Upper lobe of right lung (tissue), 1 donor: ENCODE data around the gene FKBP2. TPM values are rescaled to one million over a fixed set of nuclear protein-coding genes. Genes with fewer than 3 reads are reported as not detected.

Source experiments
- ATAC-seq: fragments of 200-7000 bp; cut with Tn5 transposase; one replicate; pipeline ENCODE4 v1.9.1; 2020; ENCODE audit warnings: mild to moderate bottlenecking, moderate library complexity
- DNase-seq: peaks from one replicate; pipeline ENCODE4 v3.0.0-alpha.2; 2020
- H3K27ac ChIP-seq: fragments of 200-600 bp; one replicate; pipeline ENCODE4 v1.8.0; 2022
- H3K27me3 ChIP-seq: fragments of 200-600 bp; one replicate; pipeline ENCODE4 v1.8.0; 2022; ENCODE audit warnings: mild to moderate bottlenecking
- H3K36me3 ChIP-seq: fragments of 200-600 bp; one replicate; pipeline ENCODE4 v1.8.0; 2022
- H3K4me1 ChIP-seq: fragments of 200-600 bp; one replicate; pipeline ENCODE4 v1.8.0; 2022
- H3K4me3 ChIP-seq: fragments of 200-600 bp; one replicate; pipeline ENCODE4 v1.8.0; 2022; ENCODE audit warnings: mild to moderate bottlenecking
- H3K9me3 ChIP-seq: fragments of 200-600 bp; one replicate; pipeline ENCODE4 v1.8.0; 2022
- CTCF ChIP-seq: fragments of 200-600 bp; IDR thresholded peaks from one replicate; pipeline ENCODE4 v1.8.0; 2022; ENCODE audit warnings: antibody characterized with exemption
- intact Hi-C: fragments of 100-400 bp; cut with DNase I; formaldehyde crosslinking; loops from one replicate; pipeline ENCODE4 v1.11.0; 2022
- long read RNA-seq: library from polyadenylated mRNA; unstranded; transcript quantifications from one replicate; pipeline ENCODE4 v2.0.0, GENCODE V29; 2021
- total RNA-seq: library from RNA; stranded (reverse); fragmentation: NEBNext Ultra II Directional; extraction: Animal tissue kit (Norgen Biotek cat#: 25700); gene quantifications from one replicate; pipeline ENCODE4 v1.2.1, GENCODE V29; 2021
- donor health status: DM: no; HTN: yes; CAD: no; lungs with severe emphysema.

The FKBP2 gene
- total RNA-seq, result 53.9 TPM
- long read RNA-seq, transcript FKBP2-201 (6 exons, 657 nt), result major isoform, 30 of 58 reads
- long read RNA-seq, transcript FKBP2-202 (6 exons, 1,002 nt), result minor isoform, 11 of 58 reads
- long read RNA-seq, partial matches to known transcripts, result 10 of 58 reads
- long read RNA-seq, other reads (novel, unspliced or antisense), result 7 of 58 reads

- DNase-seq (peak; percentile 99), ATAC-seq (peak; percentile 80)
- Histone ChIP-seq H3K4me1 (peaks cover 41% of the 10 kb centered on the region), H3K27me3 (no peaks in the 10 kb centered on the region), H3K36me3 (peaks cover 28% of the 10 kb centered on the region), H3K27ac (peak within 1 kb of the TSS; percentile 98), H3K4me3 (peak within 1 kb of the TSS; percentile 94), H3K9me3 (no peaks in the 10 kb centered on the region)
- no peak for TF ChIP-seq CTCF
- intact Hi-C loops, result no loop called here
These were observed at the start of gene FKBP2 for GRCh38 chr11:64240435-64241240. Gene FKBP2, plus strand, starts transcription at chr11:64241095. Its CDS starts 1,293 bp downstream, at chr11:64242388.

GRCh38 chr11:64192434-64192833, 48.5 kb upstream of the FKBP2 start:
- no peaks in the 10 kb centered on the region for H3K27me3 ChIP-seq
- no peak overlapping the region for H3K4me3 ChIP-seq
- no peak overlapping the region for H3K27ac ChIP-seq
- peaks cover 62% of the 10 kb centered on the region for H3K36me3 ChIP-seq
- peak; percentile 92 for ATAC-seq
- intact Hi-C loops, result no loop called here
- no peaks in the 10 kb centered on the region for H3K9me3 ChIP-seq
- DNase-seq, result no peak
- H3K4me1 ChIP-seq, result peaks cover 10% of the 10 kb centered on the region
- no peak for TF ChIP-seq CTCF

- Histone ChIP-seq H3K27me3 (no peaks in the 10 kb centered on the region), H3K4me3 (no peak overlapping the region), H3K36me3 (peaks cover 93% of the 10 kb centered on the region), H3K9me3 (no peaks in the 10 kb centered on the region), H3K27ac (no peak overlapping the region), H3K4me1 (no peaks in the 10 kb centered on the region)
- no peak for DNase-seq
- no peak for TF ChIP-seq CTCF
- no peak for ATAC-seq
- intact Hi-C loops, result no loop called here
These were observed 44.3 kb upstream of the FKBP2 start for GRCh38 chr11:64196626-64197025.

GRCh38 chr11:64198511-64198910, 42.4 kb upstream of the FKBP2 start:
- Histone ChIP-seq H3K4me3 (no peak overlapping the region), H3K36me3 (peaks cover 100% of the 10 kb centered on the region), H3K27me3 (no peaks in the 10 kb centered on the region), H3K27ac (no peak overlapping the region), H3K4me1 (no peaks in the 10 kb centered on the region), H3K9me3 (no peaks in the 10 kb centered on the region)
- DNase-seq, result no peak
- no peak for ATAC-seq
- intact Hi-C loops, result no loop called here
- no peak for TF ChIP-seq CTCF

GRCh38 chr11:64201543-64201942, 39.4 kb upstream of the FKBP2 start:
- ATAC-seq (no peak), DNase-seq (no peak)
- peaks cover 22% of the 10 kb centered on the region for H3K4me1 ChIP-seq
- H3K36me3 ChIP-seq, result peaks cover 78% of the 10 kb centered on the region
- no peaks in the 10 kb centered on the region for H3K27me3 ChIP-seq
- no peak for TF ChIP-seq CTCF
- no peak overlapping the region for H3K4me3 ChIP-seq
- no peak overlapping the region for H3K27ac ChIP-seq
- intact Hi-C loops, result loop anchor here (5.0 kb wide), 1 partner anchor 101 kb away; the partner anchor contains the start of gene CATSPERZ
- no peaks in the 10 kb centered on the region for H3K9me3 ChIP-seq
